Stomach (tissue), 4 donors: ENCODE data around the gene UBE2O.

ENCODE experiments used
- CTCF ChIP-seq, 7 experiments: fragments of 450-650 bp in 4 of 7; fragments of 200-600 bp in 3 of 7; sonication (generic) in 3 of 7; IDR thresholded peaks; one replicate each; pipeline ENCODE4 v1.5.1; 2016 to 2019; ENCODE audit warnings: antibody characterized with exemption in 7 of 7, control low read depth in 2 of 7, mild to moderate bottlenecking in 1 of 7
- EP300 ChIP-seq: sonication (generic); formaldehyde crosslinking; IDR thresholded peaks from one replicate; pipeline ENCODE4 v1.6.1; 2017; ENCODE audit warnings: antibody characterized with exemption
- POLR2A ChIP-seq, 4 donors: fragments of 450-650 bp; IDR thresholded peaks; one replicate each; pipeline ENCODE4 v1.6.1; 2016; ENCODE audit warnings: antibody characterized with exemption in 4 of 4, control low read depth in 2 of 4, mild to moderate bottlenecking in 1 of 4, moderate library complexity in 1 of 4
- POLR2AphosphoS5 ChIP-seq, 3 donors: sonication (generic); formaldehyde crosslinking; IDR thresholded peaks; one replicate each; pipeline ENCODE4 v1.6.1; 2016; ENCODE audit warnings: antibody characterized with exemption in 3 of 3

- TF ChIP-seq CTCF (IDR thresholded peaks at IDR 0.05): no peak
- no peak for TF ChIP-seq EP300
- no peak for TF ChIP-seq POLR2A (IDR thresholded peaks at IDR 0.05)
- no peak for TF ChIP-seq POLR2AphosphoS5 (IDR thresholded peaks at IDR 0.05)
These were observed 50.2 kb downstream of the UBE2O start for GRCh38 chr17:76402711-76403110.
